H1 (cell line): Measurements from ENCODE around the gene SLC31A2. TPM values are rescaled to one million over a fixed set of nuclear protein-coding genes. Genes with fewer than 3 reads are reported as not detected.

Experiments
- EGR1 ChIP-seq: IDR thresholded peaks from 2 replicates; pipeline ENCODE4 v1.6.1; 2011; ENCODE audit warnings: low read depth, low read length, borderline replicate concordance
- EP300 ChIP-seq, 2 experiments: IDR thresholded peaks; 1 replicate in 1 of 2; 2 replicates in 1 of 2; pipeline ENCODE4 v1.6.1; 2011 to 2012; ENCODE audit warnings: low read depth in 2 of 2, low read length in 2 of 2, mild to moderate bottlenecking in 2 of 2, borderline replicate concordance in 1 of 2, inconsistent platforms in 1 of 2, moderate library complexity in 1 of 2
- NANOG ChIP-seq: IDR thresholded peaks from 2 replicates; pipeline ENCODE4 v1.6.1; 2011; ENCODE audit warnings: low read length, low read depth, mild to moderate bottlenecking, inconsistent platforms; ENCODE audit not compliant: insufficient read depth, poor library complexity, severe bottlenecking
- RBBP5 ChIP-seq: IDR thresholded peaks from 2 replicates; pipeline ENCODE4 v1.7.1; 2012; ENCODE audit warnings: low read depth, mild to moderate bottlenecking, inconsistent platforms, low read length, moderate library complexity, borderline replicate concordance
- polyA plus RNA-seq, 7 experiments: library from polyadenylated mRNA; depleted of rRNA in 3 of 7; stranded (reverse) in 5 of 7; unstranded in 2 of 7; fragments of >200 nt in 5 of 7; fragments of 200-250 nt in 2 of 7; gene quantifications; 1 replicate in 5 of 7; 2 replicates in 1 of 7; 4 replicates in 1 of 7; pipeline versions ENCODE4 v1.2.1 to v1.2.3, GENCODE V29; 2011 to 2013; ENCODE audit warnings: missing spikeins in 2 of 7, mixed read lengths in 2 of 7
- total RNA-seq: library from RNA; stranded (reverse); fragmentation: NEBNext Ultra II Directional; extraction: Animal tissue kit (Norgen Biotek cat#: 25700); gene quantifications from 2 replicates; pipeline ENCODE4 v1.2.1, GENCODE V29; 2021
- TF ChIP-seq, protein P1 (sequence below): fragments of 300-600 bp; sonication (generic); IDR thresholded peaks from 2 replicates; pipeline ENCODE4 v1.7.1; 2012; ENCODE audit warnings: low read length, moderate library complexity, mild to moderate bottlenecking, inconsistent platforms; ENCODE audit not compliant: insufficient replicate concordance
- TF ChIP-seq, protein P2 (sequence below): IDR thresholded peaks from 2 replicates; pipeline ENCODE4 v1.6.1; 2012; ENCODE audit warnings: low read length, inconsistent platforms

Gene SLC31A2
- total and polyA plus RNA-seq, 2 of the 8 experiments (the other 6 are each of a cell fraction or from before 2014, with no cell fraction given), result 2.0 to 2.9 TPM

DNA sequence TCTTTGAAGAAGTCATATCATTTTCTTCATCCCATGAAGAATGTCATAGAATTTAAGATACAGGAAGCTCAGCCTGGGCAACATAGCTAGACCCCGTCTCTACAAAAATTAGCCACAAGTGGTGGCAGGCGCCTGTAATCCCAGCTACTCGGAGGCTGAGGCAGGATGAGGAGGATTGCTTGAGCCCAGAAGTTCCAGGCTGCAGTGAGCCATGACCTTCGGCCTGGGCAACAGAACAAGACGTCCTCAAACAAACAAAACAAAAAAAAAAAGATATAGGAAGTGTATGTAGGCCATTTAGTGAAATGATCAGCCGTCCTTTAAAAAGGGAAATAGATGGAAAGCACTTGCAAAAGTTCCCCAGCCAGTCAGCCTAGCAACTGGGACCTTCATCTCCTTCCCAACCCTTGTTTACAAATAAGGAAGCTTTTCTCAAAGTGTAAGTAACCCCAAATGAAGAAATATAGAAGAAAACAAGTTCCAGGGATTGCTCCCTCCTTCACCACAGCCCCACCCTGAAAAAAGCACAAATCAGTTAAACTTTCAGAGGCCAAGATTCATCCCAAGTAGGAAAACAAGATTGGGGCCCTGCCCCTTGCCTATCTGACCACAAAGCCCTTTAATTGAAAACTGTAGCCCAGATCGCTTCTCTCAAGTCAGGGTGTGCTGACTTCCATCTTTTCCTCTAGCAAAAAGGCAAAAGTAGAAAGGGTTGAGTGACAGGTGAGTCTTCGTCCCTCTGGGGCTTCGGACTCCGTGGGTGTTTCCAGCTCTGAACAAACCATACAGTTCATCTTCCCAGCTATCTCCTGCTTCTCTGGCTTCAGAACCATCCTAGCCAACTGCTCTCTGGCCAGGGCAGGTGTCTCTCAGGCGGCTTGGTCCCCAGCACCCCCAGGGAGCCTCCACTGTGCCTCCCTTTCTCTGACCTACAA lies 1.2 kb downstream of the SLC31A2 start (continued):
- TF ChIP-seq, protein P1, sequence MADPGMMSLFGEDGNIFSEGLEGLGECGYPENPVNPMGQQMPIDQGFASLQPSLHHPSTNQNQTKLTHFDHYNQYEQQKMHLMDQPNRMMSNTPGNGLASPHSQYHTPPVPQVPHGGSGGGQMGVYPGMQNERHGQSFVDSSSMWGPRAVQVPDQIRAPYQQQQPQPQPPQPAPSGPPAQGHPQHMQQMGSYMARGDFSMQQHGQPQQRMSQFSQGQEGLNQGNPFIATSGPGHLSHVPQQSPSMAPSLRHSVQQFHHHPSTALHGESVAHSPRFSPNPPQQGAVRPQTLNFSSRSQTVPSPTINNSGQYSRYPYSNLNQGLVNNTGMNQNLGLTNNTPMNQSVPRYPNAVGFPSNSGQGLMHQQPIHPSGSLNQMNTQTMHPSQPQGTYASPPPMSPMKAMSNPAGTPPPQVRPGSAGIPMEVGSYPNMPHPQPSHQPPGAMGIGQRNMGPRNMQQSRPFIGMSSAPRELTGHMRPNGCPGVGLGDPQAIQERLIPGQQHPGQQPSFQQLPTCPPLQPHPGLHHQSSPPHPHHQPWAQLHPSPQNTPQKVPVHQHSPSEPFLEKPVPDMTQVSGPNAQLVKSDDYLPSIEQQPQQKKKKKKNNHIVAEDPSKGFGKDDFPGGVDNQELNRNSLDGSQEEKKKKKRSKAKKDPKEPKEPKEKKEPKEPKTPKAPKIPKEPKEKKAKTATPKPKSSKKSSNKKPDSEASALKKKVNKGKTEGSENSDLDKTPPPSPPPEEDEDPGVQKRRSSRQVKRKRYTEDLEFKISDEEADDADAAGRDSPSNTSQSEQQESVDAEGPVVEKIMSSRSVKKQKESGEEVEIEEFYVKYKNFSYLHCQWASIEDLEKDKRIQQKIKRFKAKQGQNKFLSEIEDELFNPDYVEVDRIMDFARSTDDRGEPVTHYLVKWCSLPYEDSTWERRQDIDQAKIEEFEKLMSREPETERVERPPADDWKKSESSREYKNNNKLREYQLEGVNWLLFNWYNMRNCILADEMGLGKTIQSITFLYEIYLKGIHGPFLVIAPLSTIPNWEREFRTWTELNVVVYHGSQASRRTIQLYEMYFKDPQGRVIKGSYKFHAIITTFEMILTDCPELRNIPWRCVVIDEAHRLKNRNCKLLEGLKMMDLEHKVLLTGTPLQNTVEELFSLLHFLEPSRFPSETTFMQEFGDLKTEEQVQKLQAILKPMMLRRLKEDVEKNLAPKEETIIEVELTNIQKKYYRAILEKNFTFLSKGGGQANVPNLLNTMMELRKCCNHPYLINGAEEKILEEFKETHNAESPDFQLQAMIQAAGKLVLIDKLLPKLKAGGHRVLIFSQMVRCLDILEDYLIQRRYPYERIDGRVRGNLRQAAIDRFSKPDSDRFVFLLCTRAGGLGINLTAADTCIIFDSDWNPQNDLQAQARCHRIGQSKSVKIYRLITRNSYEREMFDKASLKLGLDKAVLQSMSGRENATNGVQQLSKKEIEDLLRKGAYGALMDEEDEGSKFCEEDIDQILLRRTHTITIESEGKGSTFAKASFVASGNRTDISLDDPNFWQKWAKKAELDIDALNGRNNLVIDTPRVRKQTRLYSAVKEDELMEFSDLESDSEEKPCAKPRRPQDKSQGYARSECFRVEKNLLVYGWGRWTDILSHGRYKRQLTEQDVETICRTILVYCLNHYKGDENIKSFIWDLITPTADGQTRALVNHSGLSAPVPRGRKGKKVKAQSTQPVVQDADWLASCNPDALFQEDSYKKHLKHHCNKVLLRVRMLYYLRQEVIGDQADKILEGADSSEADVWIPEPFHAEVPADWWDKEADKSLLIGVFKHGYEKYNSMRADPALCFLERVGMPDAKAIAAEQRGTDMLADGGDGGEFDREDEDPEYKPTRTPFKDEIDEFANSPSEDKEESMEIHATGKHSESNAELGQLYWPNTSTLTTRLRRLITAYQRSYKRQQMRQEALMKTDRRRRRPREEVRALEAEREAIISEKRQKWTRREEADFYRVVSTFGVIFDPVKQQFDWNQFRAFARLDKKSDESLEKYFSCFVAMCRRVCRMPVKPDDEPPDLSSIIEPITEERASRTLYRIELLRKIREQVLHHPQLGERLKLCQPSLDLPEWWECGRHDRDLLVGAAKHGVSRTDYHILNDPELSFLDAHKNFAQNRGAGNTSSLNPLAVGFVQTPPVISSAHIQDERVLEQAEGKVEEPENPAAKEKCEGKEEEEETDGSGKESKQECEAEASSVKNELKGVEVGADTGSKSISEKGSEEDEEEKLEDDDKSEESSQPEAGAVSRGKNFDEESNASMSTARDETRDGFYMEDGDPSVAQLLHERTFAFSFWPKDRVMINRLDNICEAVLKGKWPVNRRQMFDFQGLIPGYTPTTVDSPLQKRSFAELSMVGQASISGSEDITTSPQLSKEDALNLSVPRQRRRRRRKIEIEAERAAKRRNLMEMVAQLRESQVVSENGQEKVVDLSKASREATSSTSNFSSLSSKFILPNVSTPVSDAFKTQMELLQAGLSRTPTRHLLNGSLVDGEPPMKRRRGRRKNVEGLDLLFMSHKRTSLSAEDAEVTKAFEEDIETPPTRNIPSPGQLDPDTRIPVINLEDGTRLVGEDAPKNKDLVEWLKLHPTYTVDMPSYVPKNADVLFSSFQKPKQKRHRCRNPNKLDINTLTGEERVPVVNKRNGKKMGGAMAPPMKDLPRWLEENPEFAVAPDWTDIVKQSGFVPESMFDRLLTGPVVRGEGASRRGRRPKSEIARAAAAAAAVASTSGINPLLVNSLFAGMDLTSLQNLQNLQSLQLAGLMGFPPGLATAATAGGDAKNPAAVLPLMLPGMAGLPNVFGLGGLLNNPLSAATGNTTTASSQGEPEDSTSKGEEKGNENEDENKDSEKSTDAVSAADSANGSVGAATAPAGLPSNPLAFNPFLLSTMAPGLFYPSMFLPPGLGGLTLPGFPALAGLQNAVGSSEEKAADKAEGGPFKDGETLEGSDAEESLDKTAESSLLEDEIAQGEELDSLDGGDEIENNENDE, result no peak
- TF ChIP-seq, protein P2, sequence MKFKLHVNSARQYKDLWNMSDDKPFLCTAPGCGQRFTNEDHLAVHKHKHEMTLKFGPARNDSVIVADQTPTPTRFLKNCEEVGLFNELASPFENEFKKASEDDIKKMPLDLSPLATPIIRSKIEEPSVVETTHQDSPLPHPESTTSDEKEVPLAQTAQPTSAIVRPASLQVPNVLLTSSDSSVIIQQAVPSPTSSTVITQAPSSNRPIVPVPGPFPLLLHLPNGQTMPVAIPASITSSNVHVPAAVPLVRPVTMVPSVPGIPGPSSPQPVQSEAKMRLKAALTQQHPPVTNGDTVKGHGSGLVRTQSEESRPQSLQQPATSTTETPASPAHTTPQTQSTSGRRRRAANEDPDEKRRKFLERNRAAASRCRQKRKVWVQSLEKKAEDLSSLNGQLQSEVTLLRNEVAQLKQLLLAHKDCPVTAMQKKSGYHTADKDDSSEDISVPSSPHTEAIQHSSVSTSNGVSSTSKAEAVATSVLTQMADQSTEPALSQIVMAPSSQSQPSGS, result no peak
- TF ChIP-seq NANOG, result no peak
- no peak for TF ChIP-seq RBBP5
- TF ChIP-seq EGR1, result no peak
- no peak for TF ChIP-seq EP300 (IDR thresholded peaks at IDR 0.05; ENCODE audit: borderline replicate concordance in 1 of 2, low read depth in 2 of 2, low read length in 2 of 2)
